HEK293T (cell line): Measurements from ENCODE around the gene MCM9.

ENCODE experiments used
- CTCF ChIA-PET: fragments of 350-600 bp; formaldehyde crosslinking; extraction: SDS; loops from one replicate; lab custom pipeline; 2021; ENCODE audit warnings: antibody characterized with exemption, inconsistent platforms; lab: Yijun Ruan, JAX
- POLR2A ChIA-PET: fragments of 350-600 bp; formaldehyde crosslinking; extraction: SDS; loops from one replicate; lab custom pipeline; 2020; ENCODE audit warnings: antibody characterized with exemption, inconsistent platforms; lab: Yijun Ruan, JAX
- DNase-seq: peaks from one replicate; pipeline ENCODE4 v3.0.0; 2012; ENCODE audit warnings: mixed read lengths; ENCODE audit errors: extremely low spot score
- ARNT ChIP-seq: fragments of 450-650 bp; IDR thresholded peaks from 2 replicates; pipeline ENCODE4 v1.6.1; 2017; ENCODE audit warnings: mild to moderate bottlenecking
- BHLHE40 ChIP-seq: fragments of 450-650 bp; IDR thresholded peaks from 2 replicates; pipeline ENCODE4 v1.6.1; 2016; ENCODE audit warnings: mild to moderate bottlenecking, moderate library complexity, borderline replicate concordance
- CTBP1 ChIP-seq: fragments of 450-650 bp; IDR thresholded peaks from 2 replicates; pipeline ENCODE4 v1.6.1; 2016; ENCODE audit warnings: borderline replicate concordance
- ELF4 ChIP-seq: fragments of 450-650 bp; IDR thresholded peaks from 2 replicates; pipeline ENCODE4 v1.6.1; 2017; ENCODE audit warnings: antibody characterized with exemption
- FOXA1 ChIP-seq: fragments of 450-650 bp; IDR thresholded peaks from 2 replicates; pipeline ENCODE4 v1.6.1; 2016; ENCODE audit warnings: mild to moderate bottlenecking
- FOXK2 ChIP-seq: fragments of 450-650 bp; IDR thresholded peaks from 2 replicates; pipeline ENCODE4 v1.6.1; 2016; ENCODE audit warnings: mild to moderate bottlenecking
- FOXM1 ChIP-seq: fragments of 450-650 bp; IDR thresholded peaks from 2 replicates; pipeline ENCODE4 v1.6.1; 2017; ENCODE audit warnings: mild to moderate bottlenecking, borderline replicate concordance
- HDGF ChIP-seq: fragments of 450-650 bp; IDR thresholded peaks from 2 replicates; pipeline ENCODE4 v1.6.1; 2017; ENCODE audit warnings: antibody characterized with exemption, borderline replicate concordance
- L3MBTL2 ChIP-seq: fragments of 450-650 bp; conservative IDR thresholded peaks from 2 replicates; pipeline ENCODE4 v1.6.1; 2016; ENCODE audit warnings: mild to moderate bottlenecking
- LEF1 ChIP-seq: fragments of 450-650 bp; IDR thresholded peaks from 2 replicates; pipeline ENCODE4 v1.6.1; 2017; ENCODE audit warnings: mild to moderate bottlenecking, borderline replicate concordance
- NFRKB ChIP-seq: fragments of 450-650 bp; IDR thresholded peaks from 2 replicates; pipeline ENCODE4 v1.6.1; 2016; ENCODE audit warnings: mild to moderate bottlenecking, moderate library complexity
- PKNOX1 ChIP-seq: fragments of 450-650 bp; IDR thresholded peaks from 2 replicates; pipeline ENCODE4 v1.6.1; 2016
- SP1 ChIP-seq: fragments of 450-650 bp; IDR thresholded peaks from 2 replicates; pipeline ENCODE4 v1.6.1; 2017
- SUZ12 ChIP-seq: fragments of 450-650 bp; IDR thresholded peaks from 2 replicates; pipeline ENCODE4 v1.6.1; 2016; ENCODE audit warnings: mild to moderate bottlenecking
- TARDBP ChIP-seq: fragments of 450-650 bp; IDR thresholded peaks from 2 replicates; pipeline ENCODE4 v1.6.1; 2016
- ZNF384 ChIP-seq: fragments of 450-650 bp; IDR thresholded peaks from 2 replicates; pipeline ENCODE4 v1.6.1; 2016

MCM9 gene

GRCh38 chr6:118825661-118826060 lies 109.3 kb downstream of the MCM9 start:
- ChIA-PET CTCF (no interaction called here), POLR2A (no interaction called here)
- DNase-seq: no peak
- TF ChIP-seq ELF4: no peak
- TF ChIP-seq ZNF384: no peak
- no peak for TF ChIP-seq SUZ12
- no peak for TF ChIP-seq HDGF
- TF ChIP-seq FOXA1: no peak
- TF ChIP-seq CTBP1: no peak
- no peak for TF ChIP-seq BHLHE40
- TF ChIP-seq LEF1: no peak
- TF ChIP-seq FOXK2: no peak
- TF ChIP-seq FOXM1: no peak
- TF ChIP-seq TARDBP: no peak

GRCh38 chr6:118815495-118815894 lies 119.5 kb downstream of the MCM9 start:
- DNase-seq: no peak
- ChIA-PET POLR2A (no interaction called here), CTCF (no interaction called here)
- TF ChIP-seq FOXA1 (no peak), SP1 (no peak), ELF4 (no peak), SUZ12 (no peak), TARDBP (no peak), ARNT (no peak)

GRCh38 chr6:118813775-118814174 lies 121.2 kb downstream of the MCM9 start:
- TF ChIP-seq ZNF384: no peak
- no peak for TF ChIP-seq CTBP1
- no peak for TF ChIP-seq TARDBP
- no peak for TF ChIP-seq PKNOX1
- no peak for TF ChIP-seq L3MBTL2
- no peak for TF ChIP-seq LEF1
- TF ChIP-seq SUZ12: no peak
- TF ChIP-seq FOXM1: no peak
- no peak for TF ChIP-seq BHLHE40
- TF ChIP-seq ELF4: no peak
- TF ChIP-seq SP1: no peak
- no peak for TF ChIP-seq FOXK2
- TF ChIP-seq FOXA1: no peak
- no peak for DNase-seq
- CTCF ChIA-PET: no interaction called here
- POLR2A ChIA-PET: no interaction called here

GRCh38 chr6:118812970-118813369 lies 122.0 kb downstream of the MCM9 start:
- TF ChIP-seq ZNF384 (no peak), FOXK2 (no peak), ELF4 (no peak)
- ChIA-PET CTCF (interaction anchor here (0.6 kb wide), 1 partner anchor 75 kb away, joined by 3 read pairs; no protein-coding TSS in a partner anchor), POLR2A (no interaction called here)
- no peak for DNase-seq

GRCh38 chr6:118810420-118811027 lies 124.4 kb downstream of the MCM9 start:
- ChIA-PET POLR2A (no interaction called here), CTCF (no interaction called here)
- TF ChIP-seq HDGF (no peak), NFRKB (no peak), BHLHE40 (no peak)
- DNase-seq: no peak

GRCh38 chr6:118808793-118809638 lies 125.9 kb downstream of the MCM9 start:
- DNase-seq: no peak
- no peak for TF ChIP-seq NFRKB
- no peak for TF ChIP-seq PKNOX1
- no peak for TF ChIP-seq SP1
- no peak for TF ChIP-seq FOXK2
- no peak for TF ChIP-seq CTBP1
- no peak for TF ChIP-seq ELF4
- TF ChIP-seq BHLHE40: no peak
- TF ChIP-seq ARNT: no peak
- no peak for TF ChIP-seq TARDBP
- no peak for TF ChIP-seq L3MBTL2
- TF ChIP-seq HDGF: no peak
- CTCF ChIA-PET: interaction anchor here (0.6 to 1.6 kb wide), 2 partner anchors 9 to 18 kb away, joined by 3 to 11 read pairs; no protein-coding TSS in a partner anchor
- POLR2A ChIA-PET: interaction anchor here (1.3 kb wide), 1 partner anchor 126 kb away, joined by 3 read pairs; the partner anchor contains the start of gene MCM9

GRCh38 chr6:118804091-118804490 lies 130.9 kb downstream of the MCM9 start:
- TF ChIP-seq FOXA1: no peak
- TF ChIP-seq PKNOX1: no peak
- no peak for TF ChIP-seq CTBP1
- no peak for TF ChIP-seq ELF4
- TF ChIP-seq HDGF: no peak
- TF ChIP-seq SUZ12: no peak
- TF ChIP-seq FOXK2: no peak
- TF ChIP-seq NFRKB: no peak
- no peak for TF ChIP-seq L3MBTL2
- no peak for TF ChIP-seq ZNF384
- TF ChIP-seq LEF1: no peak
- TF ChIP-seq BHLHE40: no peak
- TF ChIP-seq ARNT: no peak
- no peak for TF ChIP-seq TARDBP
- no peak for TF ChIP-seq SP1
- no peak for TF ChIP-seq FOXM1
- CTCF ChIA-PET: no interaction called here
- DNase-seq: no peak
- POLR2A ChIA-PET: no interaction called here
